HepG2 (cell line): ENCODE results near the gene ABHD11. TPM values are rescaled to one million over a fixed set of nuclear protein-coding genes. Genes with fewer than 3 reads are reported as not detected.

ENCODE experiments used
- BRD4 ChIP-seq: sonication (generic); formaldehyde crosslinking; IDR thresholded peaks from 2 replicates; pipeline ENCODE4 v1.4.0; 2020; ENCODE audit warnings: missing genetic modification reagents
- CHD4 ChIP-seq: fragments of 200-600 bp; sonication (generic); IDR thresholded peaks from 2 replicates; pipeline ENCODE4 v1.7.0; 2017; ENCODE audit warnings: mild to moderate bottlenecking, low read length, borderline replicate concordance
- DZIP1 ChIP-seq: sonication (generic); formaldehyde crosslinking; IDR thresholded peaks from 2 replicates; pipeline ENCODE4 v1.5.0; 2020; ENCODE audit warnings: mild to moderate bottlenecking, missing genetic modification reagents
- FOXA3 ChIP-seq: IDR thresholded peaks from 2 replicates; pipeline ENCODE4 v1.6.1; 2016; ENCODE audit warnings: missing genetic modification reagents, missing compliant biosample characterization
- GPN1 ChIP-seq: sonication (generic); formaldehyde crosslinking; IDR thresholded peaks from 2 replicates; pipeline ENCODE4 v1.5.1; 2020; ENCODE audit warnings: missing genetic modification reagents, borderline replicate concordance
- HBP1 ChIP-seq: IDR thresholded peaks from 2 replicates; pipeline ENCODE4 v1.6.1; 2016; ENCODE audit warnings: low read depth, control low read depth
- HES4 ChIP-seq: sonication (generic); formaldehyde crosslinking; IDR thresholded peaks from 2 replicates; pipeline ENCODE4 v1.9.0; 2021; ENCODE audit warnings: mild to moderate bottlenecking, missing genetic modification reagents, borderline replicate concordance
- HIC2 ChIP-seq: sonication (generic); formaldehyde crosslinking; IDR thresholded peaks from 2 replicates; pipeline ENCODE4 v1.9.0; 2022; ENCODE audit warnings: low read depth, missing genetic modification reagents
- IKZF1 ChIP-seq: fragments of 450-650 bp; IDR thresholded peaks from 2 replicates; pipeline ENCODE4 v1.7.1; 2016
- MIXL1 ChIP-seq: IDR thresholded peaks from 2 replicates; pipeline ENCODE4 v1.6.1; 2016
- POLR2AphosphoS2 ChIP-seq: IDR thresholded peaks from 2 replicates; pipeline ENCODE4 v1.6.1; 2011; ENCODE audit warnings: low read depth, low read length, improper control_type of control experiment
- SAFB2 ChIP-seq: sonication (generic); formaldehyde crosslinking; IDR thresholded peaks from 2 replicates; pipeline ENCODE4 v1.5.1; 2020; ENCODE audit warnings: missing genetic modification reagents, low read depth, mild to moderate bottlenecking, borderline replicate concordance
- SRY ChIP-seq: sonication (generic); formaldehyde crosslinking; IDR thresholded peaks from 2 replicates; pipeline ENCODE4 v1.8.0; 2022; ENCODE audit warnings: mild to moderate bottlenecking, missing genetic modification reagents
- ZBTB20 ChIP-seq: sonication (generic); formaldehyde crosslinking; IDR thresholded peaks from 2 replicates; pipeline ENCODE4 v1.8.1; 2023; ENCODE audit warnings: missing genetic modification reagents, low read depth, mild to moderate bottlenecking, borderline replicate concordance
- ZFP1 ChIP-seq: IDR thresholded peaks from 2 replicates; pipeline ENCODE4 v1.6.1; 2016
- ZFP62 ChIP-seq: sonication (generic); formaldehyde crosslinking; IDR thresholded peaks from 2 replicates; pipeline ENCODE4 v1.4.0; 2020; ENCODE audit warnings: missing genetic modification reagents
- ZNF143 ChIP-seq: sonication (generic); formaldehyde crosslinking; IDR thresholded peaks from 2 replicates; pipeline ENCODE4 v1.4.0; 2020; ENCODE audit warnings: missing genetic modification reagents
- ZNF441 ChIP-seq: sonication (generic); formaldehyde crosslinking; IDR thresholded peaks from 2 replicates; pipeline ENCODE4 v1.7.0; 2021; ENCODE audit warnings: missing genetic modification reagents, borderline replicate concordance
- ZNF746 ChIP-seq: sonication (generic); formaldehyde crosslinking; IDR thresholded peaks from 2 replicates; pipeline ENCODE4 v1.8.0; 2022; ENCODE audit warnings: mild to moderate bottlenecking, missing genetic modification reagents
- ZNF747 ChIP-seq: sonication (generic); formaldehyde crosslinking; IDR thresholded peaks from 2 replicates; pipeline ENCODE4 v1.8.1; 2023; ENCODE audit warnings: missing genetic modification reagents, mild to moderate bottlenecking, borderline replicate concordance
- ZNF782 ChIP-seq: sonication (generic); formaldehyde crosslinking; IDR thresholded peaks from 2 replicates; pipeline ENCODE4 v1.4.0; 2020; ENCODE audit warnings: missing genetic modification reagents, mild to moderate bottlenecking, borderline replicate concordance
- ZNF883 ChIP-seq: sonication (generic); formaldehyde crosslinking; IDR thresholded peaks from 2 replicates; pipeline ENCODE4 v1.5.1; 2020; ENCODE audit warnings: mild to moderate bottlenecking, missing genetic modification reagents; ENCODE audit errors: not compliant biosample characterization
- polyA plus RNA-seq, 8 experiments: library from polyadenylated mRNA; depleted of rRNA in 3 of 8; stranded (reverse) in 7 of 8; unstranded in 1 of 8; fragments of >200 nt; fragmentation: Illumina TruSeq in 4 of 8; extraction: Trizol in 4 of 8; gene quantifications; 2 replicates each; pipeline versions ENCODE4 v1.2.1 to v1.2.3, GENCODE V29; 2011 to 2016; ENCODE audit warnings: low read depth in 4 of 8, missing spikeins in 1 of 8, mixed read lengths in 1 of 8; ENCODE audit not compliant: insufficient read depth in 1 of 8
- total RNA-seq, 5 experiments: library from RNA; depleted of rRNA; stranded (reverse); fragments of >200 nt; fragmentation: Illumina TruSeq; extraction: Trizol; gene quantifications; 2 replicates each; pipeline ENCODE4 v1.2.3, GENCODE V29; 2016; ENCODE audit warnings: low read depth in 1 of 5
- TF ChIP-seq, protein P1 (sequence below): sonication (generic); formaldehyde crosslinking; IDR thresholded peaks from 2 replicates; pipeline ENCODE4 v1.5.0; 2020; ENCODE audit warnings: missing genetic modification reagents

Gene ABHD11
- total and polyA plus RNA-seq, 2 of the 13 experiments (the other 11 are each of a cell fraction or from before 2014, with no cell fraction given) = 7.0 to 8.1 TPM

DNA sequence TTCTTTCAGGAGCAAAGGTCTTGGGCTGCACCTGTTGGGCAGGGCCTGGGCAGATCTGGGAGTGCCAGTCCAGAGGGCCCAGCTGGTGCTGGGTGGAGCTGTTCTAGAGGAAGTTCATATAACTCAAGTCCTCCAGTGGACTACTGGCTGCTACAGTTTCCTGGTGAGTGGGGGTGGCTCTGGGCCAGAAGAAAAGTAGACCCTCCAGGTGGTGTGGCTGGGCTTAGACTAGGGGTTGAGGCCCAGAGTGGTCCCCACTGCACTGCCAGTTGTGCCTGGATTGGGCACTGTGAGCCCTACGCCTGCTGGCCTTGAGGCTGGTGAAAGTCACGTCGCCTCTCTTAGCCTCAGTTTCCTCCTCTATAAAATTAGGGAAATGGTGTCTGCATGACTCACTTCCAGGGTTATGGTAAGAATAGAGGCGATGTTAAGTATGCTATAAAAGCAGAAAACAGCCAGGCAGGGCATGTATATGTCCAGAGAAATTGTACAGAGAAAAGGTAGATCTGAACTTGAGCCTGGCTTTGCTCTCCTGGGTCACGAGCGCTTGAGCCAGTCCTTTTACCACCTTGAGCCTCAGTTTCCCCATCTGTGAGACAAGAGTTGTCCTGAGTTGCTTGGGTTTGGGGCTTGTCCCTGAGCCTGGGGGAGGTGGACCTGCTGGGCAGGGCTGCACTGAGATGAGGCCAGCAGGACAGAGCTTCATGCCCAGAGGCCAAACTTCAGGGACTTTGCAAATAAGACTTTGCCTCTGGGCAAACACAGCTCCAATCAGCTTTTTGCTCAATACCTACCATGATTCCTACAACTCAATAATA lies 35.3 kb upstream of the ABHD11 start (continued):
- TF ChIP-seq HBP1 (CRISPR knock-in tag) = no peak
- TF ChIP-seq ZNF143 (CRISPR knock-in tag) = no peak
- TF ChIP-seq HIC2 (CRISPR knock-in tag) = peak; percentile 32; the same call in 1 of the 2 replicates
- no peak for TF ChIP-seq ZFP62 (CRISPR knock-in tag)
- TF ChIP-seq SRY (CRISPR knock-in tag) = no peak
- no peak for TF ChIP-seq IKZF1
- no peak for TF ChIP-seq BRD4 (CRISPR knock-in tag)
- TF ChIP-seq MIXL1 (CRISPR knock-in tag) = 0 out of 2 replicates have a peak, but pooled peaks have one; percentile 13
- TF ChIP-seq DZIP1 (CRISPR knock-in tag) = no peak
- TF ChIP-seq CHD4 = no peak
- no peak for TF ChIP-seq HES4 (CRISPR knock-in tag)
- TF ChIP-seq GPN1 (CRISPR knock-in tag) = no peak
- no peak for TF ChIP-seq ZNF782
- no peak for TF ChIP-seq ZNF747 (CRISPR knock-in tag)
- TF ChIP-seq ZNF441 (CRISPR knock-in tag) = no peak
- TF ChIP-seq ZBTB20 (CRISPR knock-in tag) = no peak
- no peak for TF ChIP-seq ZNF746 (CRISPR knock-in tag)
- TF ChIP-seq, protein P1, sequence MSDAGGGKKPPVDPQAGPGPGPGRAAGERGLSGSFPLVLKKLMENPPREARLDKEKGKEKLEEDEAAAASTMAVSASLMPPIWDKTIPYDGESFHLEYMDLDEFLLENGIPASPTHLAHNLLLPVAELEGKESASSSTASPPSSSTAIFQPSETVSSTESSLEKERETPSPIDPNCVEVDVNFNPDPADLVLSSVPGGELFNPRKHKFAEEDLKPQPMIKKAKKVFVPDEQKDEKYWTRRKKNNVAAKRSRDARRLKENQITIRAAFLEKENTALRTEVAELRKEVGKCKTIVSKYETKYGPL = no peak
- TF ChIP-seq ZFP1 (CRISPR knock-in tag) = no peak
- TF ChIP-seq FOXA3 (CRISPR knock-in tag) = 0 out of 2 replicates have a peak, but pooled peaks have one; percentile 17
- TF ChIP-seq ZNF883 (CRISPR knock-in tag) = no peak
- TF ChIP-seq POLR2AphosphoS2 = no peak
- no peak for TF ChIP-seq SAFB2 (CRISPR knock-in tag)
